Ishikawa (cell line): ENCODE data around the gene EPHA3.

ENCODE experiments used
- CEBPB ChIP-seq: IDR thresholded peaks from 2 replicates; pipeline ENCODE4 v1.6.1; 2012
- CREB1 ChIP-seq: IDR thresholded peaks from 2 replicates; pipeline ENCODE4 v1.6.1; 2012; ENCODE audit warnings: low read depth
- EGR1 ChIP-seq: IDR thresholded peaks from 2 replicates; pipeline ENCODE4 v1.6.1; 2012
- EP300 ChIP-seq: IDR thresholded peaks from 2 replicates; pipeline ENCODE4 v1.6.1; 2012; ENCODE audit warnings: borderline replicate concordance
- FOXM1 ChIP-seq: IDR thresholded peaks from 2 replicates; pipeline ENCODE4 v1.6.1; 2012; ENCODE audit warnings: low read depth, borderline replicate concordance
- MAX ChIP-seq: IDR thresholded peaks from 2 replicates; pipeline ENCODE4 v1.6.1; 2012
- NFIC ChIP-seq: IDR thresholded peaks from 2 replicates; pipeline ENCODE4 v1.6.1; 2012
- RAD21 ChIP-seq: IDR thresholded peaks from 2 replicates; pipeline ENCODE4 v1.6.1; 2012; ENCODE audit warnings: low read depth
- REST ChIP-seq: IDR thresholded peaks from 2 replicates; pipeline ENCODE4 v1.6.1; 2012; ENCODE audit warnings: low read depth, mild to moderate bottlenecking
- TAF1 ChIP-seq: IDR thresholded peaks from 2 replicates; pipeline ENCODE4 v1.6.1; 2012; ENCODE audit warnings: low read depth, mild to moderate bottlenecking
- TCF12 ChIP-seq: IDR thresholded peaks from 2 replicates; pipeline ENCODE4 v1.6.1; 2012; ENCODE audit warnings: low read depth
- TEAD4 ChIP-seq: IDR thresholded peaks from 2 replicates; pipeline ENCODE4 v1.6.1; 2012
- USF1 ChIP-seq: IDR thresholded peaks from 2 replicates; pipeline ENCODE4 v1.6.1; 2012
- YY1 ChIP-seq: IDR thresholded peaks from 2 replicates; pipeline ENCODE4 v1.6.1; 2012; ENCODE audit warnings: low read depth
- ZBTB7A ChIP-seq: IDR thresholded peaks from 2 replicates; pipeline ENCODE4 v1.6.1; 2012; ENCODE audit warnings: low read depth

The EPHA3 gene

GRCh38 chr3:89107461-89108290 lies at the start of gene EPHA3:
Gene EPHA3 (plus strand): TSS chr3:89107621. CDS start chr3:89107749, 128 bp downstream.
- TF ChIP-seq MAX (peak; percentile 68; the same call in 1 of the 2 replicates), TCF12 (0 out of 2 replicates have a peak, but pooled peaks have one; percentile 44), EP300 (no peak), EGR1 (no peak), CREB1 (no peak)

- no peak for TF ChIP-seq TAF1
- no peak for TF ChIP-seq RAD21
- TF ChIP-seq YY1 = no peak
- TF ChIP-seq CEBPB = no peak
- no peak for TF ChIP-seq EGR1
- TF ChIP-seq TEAD4 = no peak
- no peak for TF ChIP-seq USF1
- TF ChIP-seq EP300 = no peak
- TF ChIP-seq CREB1 = no peak
- TF ChIP-seq TCF12 = no peak
- TF ChIP-seq NFIC = no peak
- no peak for TF ChIP-seq REST
- TF ChIP-seq MAX = no peak
- TF ChIP-seq ZBTB7A = no peak
- no peak for TF ChIP-seq FOXM1
Measured at GRCh38 chr3:89058371-89058770, 49.0 kb upstream of the EPHA3 start.

GRCh38 chr3:89059211-89059925 lies 48.1 kb upstream of the EPHA3 start:
- TF ChIP-seq CREB1 (no peak), MAX (no peak), TCF12 (no peak), EP300 (no peak), TAF1 (no peak), NFIC (no peak), FOXM1 (no peak), CEBPB (no peak), EGR1 (no peak), YY1 (no peak), REST (no peak)

- TF ChIP-seq USF1 (no peak), ZBTB7A (no peak), FOXM1 (no peak), NFIC (no peak), CREB1 (no peak), EP300 (no peak), REST (no peak), CEBPB (no peak), RAD21 (no peak), EGR1 (no peak), YY1 (no peak), TAF1 (no peak), TEAD4 (no peak), MAX (no peak), TCF12 (no peak)
Measured at GRCh38 chr3:89061259-89061658, 46.2 kb upstream of the EPHA3 start.
